ENCODE measurements around the gene RBM38. TPM values are rescaled to one million over a fixed set of nuclear protein-coding genes. Genes with fewer than 3 reads are reported as not detected.

RBM38 gene
- total RNA-seq, 1 donor from 2014 or later: 24.8 TPM

GRCh38 chr20:57448764-57449354 is 57.7 kb downstream of the RBM38 start:
- Histone ChIP-seq H3K4me1 (no peaks in the 10 kb centered on the region), H3K27ac (no peak overlapping the region), H3K4me3 (no peak overlapping the region), H3K36me3 (no peaks in the 10 kb centered on the region), H3K9me3 (no peaks in the 10 kb centered on the region), H3K27me3 (no peaks in the 10 kb centered on the region)
- intact Hi-C loops (cut with DNase I): no loop called here
- DNase-seq (ENCODE audit: extremely low spot score in 2 of 2): no peak
- TF ChIP-seq POLR2A (IDR thresholded peaks at IDR 0.05) (no peak), POLR2AphosphoS5 (IDR thresholded peaks at IDR 0.05; ENCODE audit: insufficient read depth in 1 of 2, low read depth in 1 of 2) (no peak), CTCF (IDR thresholded peaks at IDR 0.05) (no peak)

GRCh38 chr20:57449398-57450354 is 58.5 kb downstream of the RBM38 start:
- Histone ChIP-seq H3K36me3 (no peaks in the 10 kb centered on the region), H3K9me3 (no peaks in the 10 kb centered on the region), H3K27ac (no peak overlapping the region), H3K4me1 (no peaks in the 10 kb centered on the region), H3K27me3 (no peaks in the 10 kb centered on the region), H3K4me3 (no peak overlapping the region)
- no peak for TF ChIP-seq CTCF (IDR thresholded peaks at IDR 0.05)
- TF ChIP-seq POLR2A (IDR thresholded peaks at IDR 0.05): no peak
- TF ChIP-seq POLR2AphosphoS5 (IDR thresholded peaks at IDR 0.05; ENCODE audit: insufficient read depth in 1 of 2, low read depth in 1 of 2): no peak
- no peak for DNase-seq (ENCODE audit: extremely low spot score in 2 of 2)
- intact Hi-C loops (cut with DNase I): no loop called here

GRCh38 chr20:57450419-57450818 is 59.2 kb downstream of the RBM38 start:
- intact Hi-C loops (cut with DNase I): no loop called here
- TF ChIP-seq CTCF (IDR thresholded peaks at IDR 0.05): no peak
- TF ChIP-seq POLR2AphosphoS5 (IDR thresholded peaks at IDR 0.05; ENCODE audit: insufficient read depth in 1 of 2, low read depth in 1 of 2): no peak
- no peak for TF ChIP-seq POLR2A (IDR thresholded peaks at IDR 0.05)
- no peak overlapping the region for H3K27ac ChIP-seq
- H3K4me3 ChIP-seq: no peak overlapping the region
- H3K36me3 ChIP-seq: no peaks in the 10 kb centered on the region
- H3K9me3 ChIP-seq: no peaks in the 10 kb centered on the region
- DNase-seq (ENCODE audit: extremely low spot score in 2 of 2): no peak
- H3K27me3 ChIP-seq: no peaks in the 10 kb centered on the region
- H3K4me1 ChIP-seq: no peaks in the 10 kb centered on the region

DNA sequence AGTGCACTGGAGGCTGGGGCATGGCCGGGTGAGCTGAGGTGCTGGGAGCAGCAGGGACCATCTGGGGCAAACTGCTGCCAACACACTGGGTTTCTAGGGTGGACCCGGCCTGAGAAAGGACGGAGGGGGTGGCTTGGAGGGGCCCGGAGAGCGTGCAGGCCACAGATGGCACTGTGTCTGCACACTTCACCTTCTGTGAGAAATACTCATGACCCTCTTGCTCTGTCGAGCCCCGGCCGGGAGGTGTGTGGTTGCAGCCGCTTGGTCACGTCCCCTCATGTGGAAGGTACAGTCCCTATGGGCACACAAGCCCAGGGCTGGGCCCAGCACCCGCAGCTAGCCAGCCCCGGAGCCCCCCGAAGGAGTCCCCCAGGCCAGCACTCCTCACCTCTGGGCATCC is 59.7 kb downstream of the RBM38 start:
- intact Hi-C loops (cut with DNase I): no loop called here
- no peak for TF ChIP-seq POLR2A (IDR thresholded peaks at IDR 0.05)
- TF ChIP-seq CTCF (IDR thresholded peaks at IDR 0.05): no peak
- no peak for TF ChIP-seq POLR2AphosphoS5 (IDR thresholded peaks at IDR 0.05; ENCODE audit: insufficient read depth in 1 of 2, low read depth in 1 of 2)
- Histone ChIP-seq H3K27ac (no peak overlapping the region), H3K4me3 (no peak overlapping the region), H3K27me3 (no peaks in the 10 kb centered on the region), H3K36me3 (no peaks in the 10 kb centered on the region), H3K9me3 (no peaks in the 10 kb centered on the region), H3K4me1 (no peaks in the 10 kb centered on the region)
- DNase-seq (ENCODE audit: extremely low spot score in 2 of 2): no peak

DNA sequence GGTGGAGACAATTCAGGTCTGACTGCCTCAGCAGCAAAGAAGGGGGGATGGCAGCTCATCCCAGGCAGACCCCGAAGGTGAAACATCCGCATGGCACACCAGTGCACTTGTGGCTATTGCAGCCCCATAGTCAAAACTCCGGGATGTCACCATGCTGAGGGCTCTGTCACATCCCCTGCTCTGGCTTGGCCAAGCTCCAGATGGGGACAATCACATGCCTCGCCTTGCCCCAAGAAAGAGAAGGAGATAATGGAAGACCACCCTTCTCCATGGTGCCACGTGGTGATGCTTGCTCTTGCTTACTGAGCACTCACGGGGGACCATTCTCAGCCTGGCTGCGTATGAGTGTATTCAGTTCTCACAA is 60.2 kb downstream of the RBM38 start:
- TF ChIP-seq CTCF (IDR thresholded peaks at IDR 0.05) (no peak), POLR2A (IDR thresholded peaks at IDR 0.05) (no peak), POLR2AphosphoS5 (IDR thresholded peaks at IDR 0.05; ENCODE audit: insufficient read depth in 1 of 2, low read depth in 1 of 2) (no peak)
- H3K27me3 ChIP-seq: no peaks in the 10 kb centered on the region
- H3K27ac ChIP-seq: no peak overlapping the region
- DNase-seq (ENCODE audit: extremely low spot score in 2 of 2): no peak
- no peaks in the 10 kb centered on the region for H3K9me3 ChIP-seq
- intact Hi-C loops (cut with DNase I): no loop called here
- no peaks in the 10 kb centered on the region for H3K4me1 ChIP-seq
- H3K4me3 ChIP-seq: no peak overlapping the region
- H3K36me3 ChIP-seq: no peaks in the 10 kb centered on the region

Measured in vagina (tissue), 2 donors.